ENCODE measurements around the gene MEGF9.

- TF ChIP-seq EZH2phosphoT487 (IDR thresholded peaks at IDR 0.05; ENCODE audit: borderline replicate concordance, low read depth, low read length) (no peak), CTCF (conservative IDR thresholded peaks at IDR 0.05; ENCODE audit: low read length) (no peak)
Measured at GRCh38 chr9:120603010-120603409, 111.3 kb downstream of the MEGF9 start.

Data from OCI-LY7 (cell line).